Adrenal gland (tissue), 12 donors: ENCODE measurements around the gene FAF1. TPM values are rescaled to one million over a fixed set of nuclear protein-coding genes. Genes with fewer than 3 reads are reported as not detected.

Experiments
- DNase-seq, 7 donors: peaks; one replicate each; pipeline ENCODE4 v3.0.0-alpha.2; 2019 to 2020
- H3K27ac ChIP-seq, 5 donors: fragments of 200-600 bp; sonication (generic) in 4 of 5; 1 replicate in 3 of 5; 2 replicates in 2 of 5; pipeline versions ENCODE4 v1.5.1 to v1.8.0; 2016 to 2020; ENCODE audit warnings: mild to moderate bottlenecking in 1 of 5
- H3K27me3 ChIP-seq: fragments of 200-600 bp; 2 replicates; pipeline ENCODE4 v1.8.0; 2021
- H3K36me3 ChIP-seq, 2 donors: fragments of 200-600 bp; replicated peaks in 1 of 2; 1 replicate in 1 of 2; 2 replicates in 1 of 2; pipeline versions ENCODE4 v1.5.1 to v1.8.0; 2018 to 2022
- H3K4me1 ChIP-seq, 2 donors: fragments of 200-600 bp; replicated peaks in 1 of 2; 1 replicate in 1 of 2; 2 replicates in 1 of 2; pipeline versions ENCODE4 v1.5.1 to v1.8.0; 2018 to 2021
- H3K4me3 ChIP-seq, 4 donors: fragments of 200-600 bp; sonication (generic) in 3 of 4; one replicate each; pipeline ENCODE4 v1.5.1; 2016 to 2018
- H3K9me3 ChIP-seq, 3 donors: fragments of 200-600 bp; sonication (generic) in 1 of 3; replicated peaks in 1 of 3; 1 replicate in 2 of 3; 2 replicates in 1 of 3; pipeline versions ENCODE4 v1.5.1 to v1.8.0; 2016 to 2021
- POLR2A ChIP-seq, 2 donors: fragments of 450-650 bp; IDR thresholded peaks; one replicate each; pipeline ENCODE4 v1.6.1; 2017; ENCODE audit warnings: antibody characterized with exemption in 2 of 2, mild to moderate bottlenecking in 2 of 2, moderate library complexity in 1 of 2
- WGBS, 4 donors: extraction: QIAGEN DNeasy Blood & Tissue Kit in 2 of 4; methylation state at CpG; one replicate each; pipeline versions ENCODE4 v1.1.5 to v1.1.7; 2013 to 2017; 5-methylcytosine and 5-hydroxymethylcytosine counted together
- intact Hi-C, 2 donors: fragments of 100-400 bp; cut with DNase I; formaldehyde crosslinking; loops; one replicate each; pipeline versions ENCODE4 v1.14.1 to v1.15.0; 2022 to 2023
- polyA plus RNA-seq, 3 donors: library from polyadenylated mRNA; stranded (reverse); fragments of 200-250 nt in 2 of 3; fragments of 350-450 nt in 1 of 3; fragmentation: Illumina TruSeq in 1 of 3; extraction: RNeasy Lipid Tissue Mini Kit (QIAGEN cat#74804) in 1 of 3; gene quantifications; one replicate each; pipeline ENCODE4 v1.2.3, GENCODE V29; 2013 to 2014
- total RNA-seq, 9 donors: library from RNA; depleted of rRNA in 4 of 9; stranded (reverse); fragments of >200 nt in 4 of 9; fragments of 120-200 nt in 1 of 9; fragmentation: NEBNext Ultra II Directional in 1 of 9; extraction: Animal tissue kit (Norgen Biotek cat#: 25700) in 1 of 9; gene quantifications; one replicate each; pipeline versions ENCODE4 v1.1.0 to v1.2.4, GENCODE V29; 2013 to 2023
- TF ChIP-seq, protein P1 (sequence below), 6 experiments: fragments of 450-650 bp in 4 of 6; fragments of 200-600 bp in 2 of 6; sonication (generic) in 1 of 6; IDR thresholded peaks; 1 replicate in 5 of 6; 2 replicates in 1 of 6; pipeline versions ENCODE4 v1.5.1 to v1.8.0; 2016 to 2021; ENCODE audit warnings: antibody characterized with exemption in 6 of 6, mild to moderate bottlenecking in 2 of 6, moderate library complexity in 1 of 6
- donor health status: healthy with polysubstance abuse.
- donor health status: Bipolar disorder and iron deficiency.
- donor health status: DM: yes; HTN: yes; CAD: no.
- donor health status: DM: no; HTN: no; CAD: no.
- donor health status: DM: no; HTN: no; CAD: no.
- donor health status: DM: yes; HTN: yes; CAD: no.

Gene FAF1
- total and polyA plus RNA-seq, 12 donors = 23.4 to 88.4 (median 44.5) TPM

DNA sequence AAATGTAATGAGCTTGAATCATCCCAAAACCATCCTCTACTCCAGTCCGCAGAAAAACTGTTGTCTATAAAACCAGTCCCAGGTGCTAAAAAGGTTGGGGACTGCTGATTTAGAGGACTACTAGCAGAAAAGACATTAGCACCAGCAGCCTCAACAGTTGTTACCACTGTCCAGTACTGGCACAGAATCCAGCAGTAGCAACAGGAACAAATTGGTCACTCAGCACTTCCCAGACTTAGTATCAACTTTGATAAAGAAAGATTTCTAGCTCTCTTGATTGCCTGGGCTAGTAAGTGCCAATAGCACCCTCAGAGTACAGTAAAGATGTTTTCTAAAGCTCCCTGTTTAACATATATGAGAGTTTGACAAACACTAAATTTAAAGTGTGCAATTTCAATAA lies 127.9 kb downstream of the FAF1 start:
- Histone ChIP-seq H3K36me3 (no peaks in the 10 kb centered on the region), H3K9me3 (no peaks in the 10 kb centered on the region), H3K27me3 (no peaks in the 10 kb centered on the region), H3K4me3 (no peak overlapping the region), H3K4me1 (no peaks in the 10 kb centered on the region), H3K27ac (no peak overlapping the region)
- 100% methylated on average over 1 of the region's 1 CpG for WGBS, 4 donors
- TF ChIP-seq POLR2A (IDR thresholded peaks at IDR 0.05) = no peak
- TF ChIP-seq, protein P1, sequence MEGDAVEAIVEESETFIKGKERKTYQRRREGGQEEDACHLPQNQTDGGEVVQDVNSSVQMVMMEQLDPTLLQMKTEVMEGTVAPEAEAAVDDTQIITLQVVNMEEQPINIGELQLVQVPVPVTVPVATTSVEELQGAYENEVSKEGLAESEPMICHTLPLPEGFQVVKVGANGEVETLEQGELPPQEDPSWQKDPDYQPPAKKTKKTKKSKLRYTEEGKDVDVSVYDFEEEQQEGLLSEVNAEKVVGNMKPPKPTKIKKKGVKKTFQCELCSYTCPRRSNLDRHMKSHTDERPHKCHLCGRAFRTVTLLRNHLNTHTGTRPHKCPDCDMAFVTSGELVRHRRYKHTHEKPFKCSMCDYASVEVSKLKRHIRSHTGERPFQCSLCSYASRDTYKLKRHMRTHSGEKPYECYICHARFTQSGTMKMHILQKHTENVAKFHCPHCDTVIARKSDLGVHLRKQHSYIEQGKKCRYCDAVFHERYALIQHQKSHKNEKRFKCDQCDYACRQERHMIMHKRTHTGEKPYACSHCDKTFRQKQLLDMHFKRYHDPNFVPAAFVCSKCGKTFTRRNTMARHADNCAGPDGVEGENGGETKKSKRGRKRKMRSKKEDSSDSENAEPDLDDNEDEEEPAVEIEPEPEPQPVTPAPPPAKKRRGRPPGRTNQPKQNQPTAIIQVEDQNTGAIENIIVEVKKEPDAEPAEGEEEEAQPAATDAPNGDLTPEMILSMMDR (IDR thresholded peaks at IDR 0.05) = no peak
- intact Hi-C loops = no loop called here
- DNase-seq = no peak

DNA sequence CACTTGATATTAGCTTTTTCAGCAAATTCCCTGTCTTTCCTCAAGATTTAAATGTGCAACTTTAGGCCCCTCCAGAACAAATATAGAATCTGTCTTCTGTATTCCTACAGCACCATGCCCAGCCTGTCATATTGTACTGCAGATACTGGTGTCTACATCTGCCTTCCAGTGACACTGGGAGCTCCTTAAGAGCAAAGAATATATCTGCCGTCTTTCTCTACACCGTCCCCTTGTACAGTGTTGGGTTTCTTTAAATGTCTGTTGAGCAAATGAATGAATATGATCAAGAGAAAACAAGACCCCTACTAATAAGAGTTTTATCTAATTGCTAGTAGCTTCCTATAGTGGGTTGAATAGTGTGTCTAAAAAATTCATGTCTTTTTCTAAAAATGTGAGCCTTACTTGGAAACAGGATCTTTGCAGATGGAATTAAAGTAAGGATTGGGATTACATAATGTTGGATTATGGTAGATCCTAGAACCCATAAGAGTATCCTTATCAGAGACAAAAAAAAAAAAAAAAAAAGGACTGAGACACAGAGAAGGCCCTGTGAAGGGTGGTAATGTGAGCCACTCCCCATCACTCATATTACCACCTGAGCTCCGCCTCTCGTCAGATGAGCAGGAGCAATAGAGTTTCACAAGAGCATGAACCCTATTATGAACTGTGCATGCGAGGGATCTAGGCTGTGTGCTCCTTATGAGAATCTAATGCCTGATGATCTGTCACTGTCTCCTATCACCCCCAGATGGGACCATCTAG lies 128.6 kb downstream of the FAF1 start:
- 98 to 99% (median 98%) methylated on average over 5 of the region's 5 CpGs for WGBS, 4 donors
- TF ChIP-seq POLR2A (IDR thresholded peaks at IDR 0.05) = no peak
- TF ChIP-seq, protein P1 (IDR thresholded peaks at IDR 0.05) = no peak
- Histone ChIP-seq H3K27ac (no peak overlapping the region), H3K4me1 (no peaks in the 10 kb centered on the region), H3K27me3 (no peaks in the 10 kb centered on the region), H3K36me3 (no peaks in the 10 kb centered on the region), H3K4me3 (no peak overlapping the region), H3K9me3 (no peaks in the 10 kb centered on the region)
- intact Hi-C loops = no loop called here
- DNase-seq = no peak

DNA sequence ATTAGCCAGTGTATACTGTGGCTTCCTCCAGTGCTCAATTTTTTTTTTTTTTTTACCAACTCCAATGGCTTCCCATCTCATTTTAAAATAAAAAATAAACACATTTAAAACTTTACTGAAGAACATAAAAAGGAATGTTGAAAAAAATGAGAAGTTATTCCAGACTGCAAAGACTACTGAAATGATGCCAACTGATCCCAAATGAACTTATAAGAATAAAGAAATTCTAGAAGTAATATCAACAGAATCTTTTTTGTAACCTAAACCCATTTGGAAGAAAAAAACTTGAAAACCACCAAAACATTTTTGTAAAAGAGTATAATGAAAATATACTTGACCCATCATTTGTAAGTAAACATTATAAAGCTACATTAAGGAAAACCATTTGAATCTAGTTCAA lies 129.4 kb downstream of the FAF1 start:
- no peaks in the 10 kb centered on the region for H3K4me1 ChIP-seq
- no peaks in the 10 kb centered on the region for H3K36me3 ChIP-seq
- intact Hi-C loops = no loop called here
- no peaks in the 10 kb centered on the region for H3K27me3 ChIP-seq
- H3K4me3 ChIP-seq = no peak overlapping the region
- no peaks in the 10 kb centered on the region for H3K9me3 ChIP-seq
- DNase-seq = no peak
- no peak overlapping the region for H3K27ac ChIP-seq
- TF ChIP-seq POLR2A (IDR thresholded peaks at IDR 0.05) = no peak
- TF ChIP-seq, protein P1 (IDR thresholded peaks at IDR 0.05) = no peak

DNA sequence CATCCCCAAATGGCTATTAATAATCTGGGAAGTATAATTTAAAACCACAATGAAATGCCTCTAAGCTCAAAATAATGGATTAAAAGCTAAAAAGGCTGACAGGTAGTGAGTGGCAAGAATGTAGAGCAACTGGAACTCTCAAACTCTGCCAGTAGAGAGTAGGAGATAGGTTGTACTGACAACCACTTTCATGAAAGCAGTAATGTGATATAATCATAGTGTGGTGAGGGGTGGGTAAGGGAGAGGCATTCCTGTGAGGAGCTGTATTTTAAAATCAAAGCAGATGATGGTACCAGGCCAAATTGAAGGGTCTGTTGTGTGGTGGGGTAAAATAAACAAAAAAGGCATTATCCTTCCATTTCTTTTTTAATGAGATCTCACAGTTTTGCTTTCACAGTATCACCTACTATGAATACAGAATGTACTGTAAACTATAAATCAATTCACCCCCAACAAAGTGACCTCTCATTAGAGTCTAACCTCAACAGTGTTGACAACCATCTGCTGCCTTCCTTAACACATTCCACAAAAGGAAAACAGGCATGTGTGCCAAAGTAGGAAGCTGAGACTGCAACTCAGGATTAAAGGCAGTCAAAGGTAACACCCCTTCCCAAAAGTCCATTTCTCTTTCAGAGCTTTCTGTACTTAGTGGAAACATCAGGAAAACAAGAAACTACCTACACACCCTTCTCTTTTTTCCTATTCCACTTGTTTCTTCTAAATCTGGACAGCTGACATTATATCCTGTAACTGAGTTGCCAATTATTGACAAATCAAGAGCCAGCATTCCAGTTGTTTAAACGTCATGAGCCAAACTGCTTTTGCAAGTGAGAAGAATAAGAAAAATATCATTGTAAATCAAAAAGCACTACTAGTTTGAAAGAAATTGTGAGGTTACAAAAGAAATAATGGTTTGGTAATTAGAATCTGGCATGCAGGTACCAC lies 130.8 kb downstream of the FAF1 start:
- TF ChIP-seq, protein P1 (IDR thresholded peaks at IDR 0.05) = no peak
- no peak for TF ChIP-seq POLR2A (IDR thresholded peaks at IDR 0.05)
- no peak overlapping the region for H3K27ac ChIP-seq
- WGBS, 4 donors = 31 to 50% (median 45%) methylated on average over 1 of the region's 1 CpG
- no peaks in the 10 kb centered on the region for H3K4me1 ChIP-seq
- H3K9me3 ChIP-seq = no peaks in the 10 kb centered on the region
- intact Hi-C loops = no loop called here
- no peaks in the 10 kb centered on the region for H3K36me3 ChIP-seq
- no peak overlapping the region for H3K4me3 ChIP-seq
- H3K27me3 ChIP-seq = no peaks in the 10 kb centered on the region
- no peak for DNase-seq
